HG03095 (cell line): ENCODE results near the gene STARD3.
"Not testable (repeated sequence)": the region's sequence is repeated elsewhere in the genome, so short reads cannot be mapped to it uniquely, and the experiment has no call there.

Source experiments
- ATAC-seq: cut with Tn5 transposase; IDR thresholded peaks from one replicate; pipeline ENCODE4 v1.9.1; 2021; ENCODE audit warnings: moderate library complexity; ENCODE audit not compliant: unreplicated experiment

Gene STARD3

DNA sequence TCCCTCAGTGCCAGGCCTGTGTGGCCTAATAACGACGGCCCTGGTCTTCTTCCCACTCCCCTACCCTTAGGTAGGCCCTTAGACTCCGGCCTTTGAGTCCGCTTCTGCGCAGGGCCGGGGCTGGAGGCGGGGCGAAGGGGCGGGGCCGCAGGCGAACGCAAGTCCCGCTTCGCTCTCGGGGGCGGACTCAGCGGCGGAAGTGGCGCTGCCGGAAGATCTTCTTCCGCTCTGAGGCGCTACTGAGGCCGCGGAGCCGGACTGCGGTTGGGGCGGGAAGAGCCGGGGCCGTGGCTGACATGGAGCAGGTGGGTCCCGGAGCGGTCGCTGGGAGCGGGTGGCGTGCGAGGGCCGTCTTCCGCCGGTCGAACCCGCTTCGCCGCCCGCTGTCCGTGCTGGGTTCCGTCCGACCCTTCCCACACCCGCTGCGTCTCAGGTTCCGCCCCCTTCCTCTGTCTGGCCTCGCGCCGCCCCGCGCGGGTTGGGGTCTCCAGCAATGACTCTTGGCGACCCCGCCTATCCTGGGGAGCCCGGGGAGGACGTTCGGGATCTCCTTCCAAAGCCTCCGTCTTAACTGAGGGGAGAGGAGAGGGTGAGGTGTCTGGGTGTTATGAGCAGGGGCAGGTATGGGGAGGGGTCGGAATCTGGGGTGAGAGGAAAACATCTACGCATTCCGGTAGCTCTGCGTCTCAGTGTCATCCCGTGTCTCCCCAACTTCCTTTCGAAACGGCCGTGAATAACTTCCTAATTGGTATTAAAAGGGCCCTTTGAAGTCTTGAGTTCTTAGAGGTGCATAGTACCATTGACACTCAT lies at the start of gene STARD3:
STARD3 (plus strand) TSS at position 218 of the 810 bp plus-strand sequence. CDS start 16,388 bp downstream, outside the sequence.
- ATAC-seq = peak; percentile 76

GRCh38 chr17:39590180-39590579 lies 46.8 kb upstream of the STARD3 start:
- ATAC-seq = not testable (repeated sequence)

DNA sequence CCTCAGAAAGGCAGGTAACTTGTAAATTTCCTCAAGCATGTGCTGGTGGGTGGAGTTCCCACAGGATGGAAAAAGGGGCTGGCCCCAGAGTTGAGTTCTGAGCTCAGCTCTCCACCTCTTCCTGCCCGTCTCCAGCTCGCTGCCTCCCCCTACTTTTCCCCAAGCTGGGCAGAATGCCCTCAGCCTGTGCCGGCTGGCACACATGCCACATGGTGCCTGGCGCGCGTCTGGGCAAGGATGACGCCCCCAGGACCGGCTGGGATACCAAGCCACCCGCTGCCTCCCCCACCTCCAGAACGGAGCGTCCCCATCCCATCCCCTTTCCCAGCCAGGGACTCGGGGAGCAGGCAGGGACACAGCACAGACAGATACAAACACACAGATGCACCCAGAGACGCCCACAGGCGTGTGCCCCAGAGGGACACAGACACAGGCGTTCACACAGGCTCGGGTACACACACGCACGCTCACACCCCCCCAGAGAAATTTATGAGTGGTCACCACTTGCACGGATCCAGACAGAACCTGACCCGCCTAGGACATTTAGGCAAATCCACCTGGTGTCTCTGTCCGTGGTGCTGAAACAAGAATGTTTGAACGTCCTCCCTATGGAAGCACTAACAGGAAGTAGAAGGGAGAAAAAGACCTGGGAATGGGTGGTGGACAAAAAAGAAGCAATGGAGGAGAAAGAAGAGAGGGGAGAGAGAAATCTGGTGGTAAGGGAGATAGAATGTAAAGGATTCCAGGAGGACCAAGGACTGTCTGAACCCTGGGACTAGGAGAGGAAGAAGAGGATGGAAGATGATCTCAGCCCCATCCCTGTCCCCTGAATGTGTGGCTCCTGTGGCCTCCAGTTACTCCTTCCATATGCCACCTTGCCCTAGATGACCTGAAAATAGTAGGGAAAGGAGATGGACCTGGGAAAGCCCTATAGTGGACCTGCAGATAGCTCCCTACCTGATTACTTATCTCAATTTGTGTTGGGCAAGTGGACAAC lies 44.7 kb upstream of the STARD3 start:
- no peak for ATAC-seq

GRCh38 chr17:39593371-39593770 lies 43.6 kb upstream of the STARD3 start:
- ATAC-seq = no peak

GRCh38 chr17:39595294-39595693 lies 41.6 kb upstream of the STARD3 start:
- ATAC-seq = no peak

DNA sequence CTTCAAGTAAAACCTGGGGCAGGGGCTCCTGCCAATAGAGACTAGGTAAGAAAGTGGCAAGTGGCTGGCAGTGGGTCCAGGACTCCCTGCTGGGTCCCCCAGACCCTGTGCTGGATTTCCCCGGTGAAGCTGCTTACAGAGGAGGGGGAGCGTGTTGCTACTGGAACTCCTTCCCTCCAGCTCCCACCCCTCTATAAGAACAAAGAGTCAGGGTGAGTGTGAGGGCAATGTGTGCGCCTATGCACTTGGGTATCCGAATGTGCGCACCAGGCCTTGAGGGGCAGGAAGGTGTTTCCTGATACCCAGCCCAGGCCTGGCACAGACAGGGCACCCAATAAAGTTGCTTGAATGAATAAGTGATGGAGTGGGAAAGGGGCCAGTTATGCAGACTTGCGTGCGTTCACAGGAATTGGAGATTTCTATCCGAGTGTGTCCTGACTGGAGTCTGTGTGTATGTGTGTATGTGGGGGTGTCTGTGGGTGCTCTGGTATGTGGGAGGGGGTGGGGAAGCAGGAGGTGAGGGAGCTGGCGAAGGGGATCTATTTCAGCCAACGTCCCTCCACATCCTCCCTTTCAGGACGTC lies 40.9 kb upstream of the STARD3 start:
- ATAC-seq = no peak

DNA sequence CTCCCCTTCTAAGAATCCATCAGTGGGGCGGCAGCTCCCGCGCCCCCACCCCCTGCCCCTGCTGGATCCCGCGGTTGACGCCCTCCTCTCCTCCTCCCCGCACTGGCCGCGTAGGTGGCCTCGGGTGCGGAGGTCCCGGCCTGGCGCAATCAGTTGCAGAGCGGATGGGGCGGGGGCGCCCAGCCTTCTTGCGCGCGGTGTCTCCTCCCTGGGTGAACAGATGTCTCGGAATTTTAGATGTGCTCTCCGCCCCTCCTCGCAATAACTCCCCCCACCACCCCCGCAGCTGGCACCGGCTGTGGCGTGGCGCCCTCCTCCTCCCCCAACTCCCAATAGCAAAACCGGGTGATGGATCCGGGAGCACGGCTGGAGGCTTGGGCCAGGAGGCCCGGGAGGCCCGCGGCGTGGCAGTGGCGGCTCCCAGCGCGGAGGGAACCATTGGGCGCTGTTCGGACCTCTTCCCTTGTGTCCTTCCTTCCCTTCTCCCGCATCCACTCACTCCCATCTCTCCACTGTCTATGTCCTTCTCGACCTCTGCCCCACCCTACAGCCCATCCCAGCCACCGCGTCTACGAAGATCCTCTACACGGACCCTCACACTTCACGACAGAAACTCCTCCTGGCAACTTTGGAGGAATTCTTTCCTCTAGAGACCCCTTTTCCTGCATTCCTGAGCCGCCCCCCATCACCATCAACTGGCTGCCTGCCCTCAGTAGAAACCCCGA lies 40.2 kb upstream of the STARD3 start:
- no peak for ATAC-seq

GRCh38 chr17:39597372-39598046 lies 39.4 kb upstream of the STARD3 start:
- ATAC-seq = no peak

GRCh38 chr17:39598047-39598481 lies 38.9 kb upstream of the STARD3 start:
- no peak for ATAC-seq

DNA sequence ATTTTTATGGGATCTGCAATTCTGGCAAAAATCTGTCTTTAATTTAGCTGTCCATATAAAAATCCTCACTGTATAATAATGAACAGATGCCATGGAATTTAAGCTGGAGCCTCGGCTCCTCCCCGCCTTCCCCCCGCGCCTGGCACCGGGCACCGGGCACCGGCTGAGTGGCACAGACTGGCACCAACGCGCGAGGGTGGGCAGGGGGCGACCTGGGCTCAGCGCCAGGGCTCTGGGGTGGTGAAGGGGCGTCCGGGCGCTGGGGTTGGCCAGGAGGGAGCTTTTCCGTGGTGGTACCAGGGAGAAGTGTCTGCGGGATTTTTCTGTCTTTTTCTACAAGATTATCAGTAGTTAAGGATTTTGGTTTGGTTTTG lies 38.3 kb upstream of the STARD3 start:
- no peak for ATAC-seq

GRCh38 chr17:39599004-39599664 lies 37.8 kb upstream of the STARD3 start:
- no peak for ATAC-seq

GRCh38 chr17:39599665-39600231 lies 37.2 kb upstream of the STARD3 start:
- ATAC-seq = no peak

DNA sequence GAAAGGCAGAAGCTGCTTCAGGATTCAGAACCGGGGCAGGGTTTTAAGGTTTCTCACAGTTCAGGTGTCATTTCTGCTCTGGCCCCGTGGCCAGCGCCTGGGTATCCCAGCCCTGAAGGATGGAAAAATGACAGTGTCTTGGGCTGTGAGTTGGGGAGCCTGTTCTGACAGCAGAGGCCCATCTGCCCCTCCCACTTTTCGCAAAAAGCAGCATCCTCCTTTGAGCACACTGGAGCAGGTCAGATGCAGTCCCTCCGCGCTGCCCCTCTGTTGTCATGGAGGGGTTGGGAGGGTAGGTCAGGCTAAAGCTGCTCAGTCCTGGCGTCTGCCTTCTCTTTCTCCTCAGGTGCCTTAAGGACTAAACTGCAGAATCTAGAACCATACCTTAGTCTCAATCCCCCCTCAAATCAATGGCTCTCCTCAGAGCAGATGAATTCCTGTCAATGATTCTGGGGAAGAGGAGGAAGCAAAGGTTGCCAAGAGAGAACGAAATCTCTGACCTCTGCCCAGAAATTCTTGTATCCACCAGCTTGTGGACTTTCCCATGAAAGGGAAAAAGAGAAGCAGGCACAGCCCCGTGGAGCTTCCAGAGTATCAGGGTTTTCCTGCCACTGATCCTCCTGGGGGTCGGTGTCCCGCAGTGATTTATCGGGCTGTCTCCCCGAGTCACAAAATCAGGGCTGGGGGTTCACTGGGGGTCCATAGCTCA lies 36.5 kb upstream of the STARD3 start:
- ATAC-seq = no peak

- no peak for ATAC-seq
Measured at GRCh38 chr17:39600997-39601597, 35.8 kb upstream of the STARD3 start.

- no peak for ATAC-seq
Measured at GRCh38 chr17:39601758-39602532, 35.0 kb upstream of the STARD3 start.

- ATAC-seq = no peak
Measured at GRCh38 chr17:39602533-39603303, 34.2 kb upstream of the STARD3 start.
